H9 (cell line): Measurements from ENCODE around the gene NUP214. TPM values are rescaled to one million over a fixed set of nuclear protein-coding genes. Genes with fewer than 3 reads are reported as not detected.

Experiments used
- DNase-seq: peaks from one replicate; pipeline ENCODE4 v3.0.0-alpha.2; 2017
- H2AFZ ChIP-seq: one replicate; pipeline ENCODE4 v1.6.1; 2013; ENCODE audit warnings: mild to moderate bottlenecking, low read length, control low read depth, moderate library complexity
- H2AK5ac ChIP-seq: 2 replicates; pipeline ENCODE4 v1.6.1; 2013; ENCODE audit warnings: low read length, control low read depth, mixed read lengths; ENCODE audit not compliant: insufficient read length
- H2BK120ac ChIP-seq: one replicate; pipeline ENCODE4 v1.6.1; 2013; ENCODE audit warnings: low read depth, mild to moderate bottlenecking, low read length, control low read depth, inconsistent platforms; ENCODE audit not compliant: poor library complexity, severe bottlenecking
- H2BK12ac ChIP-seq: 2 replicates; pipeline ENCODE4 v1.6.1; 2013; ENCODE audit warnings: low read length, control low read depth, mixed read lengths, low read depth; ENCODE audit not compliant: insufficient read length
- H2BK15ac ChIP-seq: 2 replicates; pipeline ENCODE4 v1.6.1; 2013; ENCODE audit warnings: low read depth, low read length, control low read depth
- H2BK20ac ChIP-seq: one replicate; pipeline ENCODE4 v1.6.1; 2013; ENCODE audit warnings: low read depth, mild to moderate bottlenecking, low read length, control low read depth, inconsistent platforms; ENCODE audit not compliant: poor library complexity, severe bottlenecking
- H2BK5ac ChIP-seq: 2 replicates; pipeline ENCODE4 v1.6.1; 2013; ENCODE audit warnings: low read length, control low read depth, mixed read lengths; ENCODE audit not compliant: insufficient read length
- H3K14ac ChIP-seq: 2 replicates; pipeline ENCODE4 v1.6.1; 2013; ENCODE audit warnings: low read length, control low read depth; ENCODE audit not compliant: insufficient read depth
- H3K18ac ChIP-seq: 2 replicates; pipeline ENCODE4 v1.6.1; 2013; ENCODE audit warnings: low read depth, mild to moderate bottlenecking, mixed read lengths, low read length, control low read depth; ENCODE audit not compliant: insufficient read length
- H3K23ac ChIP-seq: 2 replicates; pipeline ENCODE4 v1.6.1; 2013; ENCODE audit warnings: low read length, control low read depth, mixed read lengths, low read depth; ENCODE audit not compliant: insufficient read length
- H3K23me2 ChIP-seq: 2 replicates; pipeline ENCODE4 v1.6.1; 2013; ENCODE audit warnings: low read depth, mild to moderate bottlenecking, mixed read lengths, low read length, control low read depth; ENCODE audit not compliant: insufficient read length, poor library complexity, severe bottlenecking
- H3K27ac ChIP-seq: 2 replicates; pipeline ENCODE4 v1.5.1; 2013; ENCODE audit warnings: low read length, control low read depth, mixed read lengths, low read depth; ENCODE audit not compliant: insufficient read length
- H3K27me3 ChIP-seq: 2 replicates; pipeline ENCODE4 v1.6.1; 2013; ENCODE audit warnings: low read length, control low read depth, inconsistent platforms; ENCODE audit not compliant: insufficient read depth
- H3K4ac ChIP-seq: 2 replicates; pipeline ENCODE4 v1.6.1; 2013; ENCODE audit warnings: low read depth, mild to moderate bottlenecking, control low read depth, inconsistent platforms, low read length, moderate library complexity
- H3K4me1 ChIP-seq: 2 replicates; pipeline ENCODE4 v1.6.1; 2013; ENCODE audit warnings: low read length, control low read depth, inconsistent platforms; ENCODE audit not compliant: insufficient read depth
- H3K4me2 ChIP-seq: 2 replicates; pipeline ENCODE4 v1.6.1; 2013; ENCODE audit warnings: low read length, control low read depth, mixed read lengths; ENCODE audit not compliant: insufficient read length, insufficient read depth
- H3K56ac ChIP-seq: 2 replicates; pipeline ENCODE4 v1.6.1; 2013; ENCODE audit warnings: low read depth, mild to moderate bottlenecking, mixed read lengths, low read length, control low read depth; ENCODE audit not compliant: insufficient read length
- H3K79me1 ChIP-seq: 2 replicates; pipeline ENCODE4 v1.6.1; 2013; ENCODE audit warnings: low read depth, mild to moderate bottlenecking, moderate library complexity, low read length, control low read depth, inconsistent platforms; ENCODE audit not compliant: insufficient read depth, poor library complexity, severe bottlenecking
- H3K79me2 ChIP-seq: 2 replicates; pipeline ENCODE4 v1.6.1; 2013; ENCODE audit warnings: low read length, control low read depth, inconsistent platforms; ENCODE audit not compliant: insufficient read depth
- H3K9ac ChIP-seq: 2 replicates; pipeline ENCODE4 v1.6.1; 2013; ENCODE audit warnings: low read length, control low read depth, mixed read lengths; ENCODE audit not compliant: insufficient read length; ENCODE audit errors: extremely low read depth
- H3K9me3 ChIP-seq: one replicate; pipeline ENCODE4 v1.6.1; 2013; ENCODE audit warnings: low read depth, low read length, inconsistent platforms; ENCODE audit not compliant: control insufficient read depth
- H3T11ph ChIP-seq: one replicate; pipeline ENCODE4 v1.6.1; 2013; ENCODE audit warnings: mild to moderate bottlenecking, low read length, control low read depth, inconsistent platforms
- H4K20me1 ChIP-seq: one replicate; pipeline ENCODE4 v1.6.1; 2013; ENCODE audit not compliant: control insufficient read depth, insufficient read length, insufficient read depth
- H4K5ac ChIP-seq: 2 replicates; pipeline ENCODE4 v1.6.1; 2013; ENCODE audit warnings: low read depth, mild to moderate bottlenecking, mixed read lengths, low read length, control low read depth; ENCODE audit not compliant: insufficient read length
- H4K8ac ChIP-seq: replicated peaks from 2 replicates; pipeline ENCODE4 v1.6.1; 2013; ENCODE audit warnings: low read length, control low read depth, mixed read lengths, low read depth; ENCODE audit not compliant: insufficient read length
- H4K91ac ChIP-seq: 2 replicates; pipeline ENCODE4 v1.6.1; 2013; ENCODE audit warnings: low read depth, mild to moderate bottlenecking, moderate library complexity, mixed read lengths, low read length, control low read depth; ENCODE audit not compliant: insufficient read length
- H3K27ac Mint-ChIP-seq, 3 experiments: 2 replicates in 2 of 3; 3 replicates in 1 of 3; pipeline ENCODE4 v1.8.0; 2020 to 2021; ENCODE audit warnings: mixed read lengths in 3 of 3, mild to moderate bottlenecking in 1 of 3, moderate library complexity in 1 of 3
- H3K27me3 Mint-ChIP-seq: 2 replicates; pipeline ENCODE4 v1.8.0; 2021; ENCODE audit warnings: low read depth, mild to moderate bottlenecking, moderate library complexity, mixed read lengths
- H3K36me3 Mint-ChIP-seq, 3 experiments: 2 replicates in 2 of 3; 3 replicates in 1 of 3; pipeline ENCODE4 v1.8.0; 2020 to 2021; ENCODE audit warnings: low read depth in 3 of 3, mixed read lengths in 3 of 3; ENCODE audit not compliant: insufficient read depth in 1 of 3
- H3K4me1 Mint-ChIP-seq, 2 experiments: 2 replicates each; pipeline ENCODE4 v1.8.0; 2020; ENCODE audit warnings: mixed read lengths in 2 of 2
- H3K4me3 Mint-ChIP-seq, 2 experiments: 2 replicates in 1 of 2; 3 replicates in 1 of 2; pipeline ENCODE4 v1.8.0; 2020 to 2021; ENCODE audit warnings: mild to moderate bottlenecking in 2 of 2, mixed read lengths in 2 of 2, moderate library complexity in 1 of 2
- H3K9me3 Mint-ChIP-seq, 2 experiments: 2 replicates in 1 of 2; 3 replicates in 1 of 2; pipeline ENCODE4 v1.8.0; 2020; ENCODE audit warnings: mild to moderate bottlenecking in 2 of 2, mixed read lengths in 2 of 2, moderate library complexity in 1 of 2
- WGBS: extraction: QIAGEN DNeasy Blood & Tissue Kit; methylation state at CpG from one replicate; pipeline ENCODE4 v1.1.7; 2013; ENCODE audit warnings: missing lambda C conversion rate, low lambda C conversion rate, mixed read lengths; ENCODE audit not compliant: insufficient read length; ENCODE audit errors: extremely low coverage; 5-methylcytosine and 5-hydroxymethylcytosine counted together
- total RNA-seq: library from RNA; stranded (reverse); gene quantifications from 2 replicates; pipeline ENCODE4 v1.2.1, GENCODE V29; 2021
- TF ChIP-seq, protein P1 (sequence below): fragments of 200-600 bp; sonication (generic); conservative IDR thresholded peaks from 3 replicates; pipeline ENCODE4 v1.8.0; 2021; ENCODE audit warnings: antibody characterized with exemption, mild to moderate bottlenecking

The NUP214 gene
- total RNA-seq, 1 experiment from 2014 or later, result 53.8 TPM

DNA sequence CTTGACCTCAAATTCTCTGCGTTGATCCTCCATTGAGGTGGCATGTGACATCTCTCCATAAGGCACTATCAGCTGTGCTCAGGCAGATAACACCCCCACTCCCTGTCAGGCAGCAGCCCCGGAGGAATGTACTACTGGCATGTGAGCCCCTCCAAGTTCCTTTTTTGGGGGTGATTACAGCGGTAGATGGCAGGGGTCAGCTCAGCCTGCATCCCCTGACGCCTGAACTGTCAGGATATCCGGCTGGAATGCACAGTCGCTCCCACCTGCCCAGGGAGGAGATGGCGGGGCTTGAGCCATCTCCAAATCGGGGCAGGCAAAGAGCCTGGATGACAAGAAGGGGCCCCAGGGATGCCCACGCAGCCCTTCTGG lies 110.1 kb downstream of the NUP214 start:
- Histone ChIP-seq H3K27me3 (no peaks in the 10 kb centered on the region), H4K91ac (no peak overlapping the region), H2AFZ (no peak overlapping the region), H2BK20ac (no peak overlapping the region), H3K4ac (no peak overlapping the region), H2AK5ac (no peak overlapping the region), H3K56ac (no peak overlapping the region), H3K4me2 (no peak overlapping the region), H2BK5ac (no peak overlapping the region), H2BK15ac (no peak overlapping the region), H3K14ac (no peak overlapping the region; the same call in 1 of the 2 replicates), H3K9me3 (no peaks in the 10 kb centered on the region), H3T11ph (no peak overlapping the region), H3K23me2 (no peaks in the 10 kb centered on the region), H3K27ac (no peak overlapping the region), H4K8ac (no peak overlapping the region), H3K4me1 (peaks cover 4% of the 10 kb centered on the region; the same call in 1 of the 2 replicates), H2BK12ac (no peak overlapping the region), H3K9ac (no peak overlapping the region), H2BK120ac (no peak overlapping the region), H4K5ac (no peak overlapping the region), H4K20me1 (no peaks in the 10 kb centered on the region), H3K79me2 (no peaks in the 10 kb centered on the region), H3K79me1 (no peaks in the 10 kb centered on the region), H3K18ac (no peak overlapping the region), H3K23ac (no peak overlapping the region)
- no peak overlapping the region for H3K4me3 Mint-ChIP-seq
- DNase-seq, result no peak
- peaks cover 15 to 39% (median 34%) of the 10 kb centered on the region in 3 experiments; a peak in 6 of 7 replicates for H3K36me3 Mint-ChIP-seq
- WGBS, result no CpG with 5 or more reads among the region's 9 CpGs
- TF ChIP-seq, protein P1, sequence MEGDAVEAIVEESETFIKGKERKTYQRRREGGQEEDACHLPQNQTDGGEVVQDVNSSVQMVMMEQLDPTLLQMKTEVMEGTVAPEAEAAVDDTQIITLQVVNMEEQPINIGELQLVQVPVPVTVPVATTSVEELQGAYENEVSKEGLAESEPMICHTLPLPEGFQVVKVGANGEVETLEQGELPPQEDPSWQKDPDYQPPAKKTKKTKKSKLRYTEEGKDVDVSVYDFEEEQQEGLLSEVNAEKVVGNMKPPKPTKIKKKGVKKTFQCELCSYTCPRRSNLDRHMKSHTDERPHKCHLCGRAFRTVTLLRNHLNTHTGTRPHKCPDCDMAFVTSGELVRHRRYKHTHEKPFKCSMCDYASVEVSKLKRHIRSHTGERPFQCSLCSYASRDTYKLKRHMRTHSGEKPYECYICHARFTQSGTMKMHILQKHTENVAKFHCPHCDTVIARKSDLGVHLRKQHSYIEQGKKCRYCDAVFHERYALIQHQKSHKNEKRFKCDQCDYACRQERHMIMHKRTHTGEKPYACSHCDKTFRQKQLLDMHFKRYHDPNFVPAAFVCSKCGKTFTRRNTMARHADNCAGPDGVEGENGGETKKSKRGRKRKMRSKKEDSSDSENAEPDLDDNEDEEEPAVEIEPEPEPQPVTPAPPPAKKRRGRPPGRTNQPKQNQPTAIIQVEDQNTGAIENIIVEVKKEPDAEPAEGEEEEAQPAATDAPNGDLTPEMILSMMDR, result no peak
- H3K27ac Mint-ChIP-seq, result peak overlapping the region in 1 of 3 experiments; percentile 20; a peak in 3 of 7 replicates
- no peaks in the 10 kb centered on the region for H3K9me3 Mint-ChIP-seq
- H3K27me3 Mint-ChIP-seq, result no peaks in the 10 kb centered on the region
- peaks cover 16 to 26% of the 10 kb centered on the region in 2 experiments for H3K4me1 Mint-ChIP-seq
